HL-60/S4 treated with retinoic acid at 250 ng/mL for 4 days and 3 days (cell line): Measurements from ENCODE around the gene CFAP210.
"Not testable (repeated sequence)": the region's sequence is repeated elsewhere in the genome, so short reads cannot be mapped to it uniquely, and the experiment has no call there.

ENCODE experiments used
- in situ Hi-C: fragments of 300-500 bp; cut with MboI; formaldehyde crosslinking; loops from 2 replicates; pipeline ENCODE4 v1.7.0; 2022; ENCODE audit warnings: low sequenced_read_pairs

The CFAP210 gene

DNA sequence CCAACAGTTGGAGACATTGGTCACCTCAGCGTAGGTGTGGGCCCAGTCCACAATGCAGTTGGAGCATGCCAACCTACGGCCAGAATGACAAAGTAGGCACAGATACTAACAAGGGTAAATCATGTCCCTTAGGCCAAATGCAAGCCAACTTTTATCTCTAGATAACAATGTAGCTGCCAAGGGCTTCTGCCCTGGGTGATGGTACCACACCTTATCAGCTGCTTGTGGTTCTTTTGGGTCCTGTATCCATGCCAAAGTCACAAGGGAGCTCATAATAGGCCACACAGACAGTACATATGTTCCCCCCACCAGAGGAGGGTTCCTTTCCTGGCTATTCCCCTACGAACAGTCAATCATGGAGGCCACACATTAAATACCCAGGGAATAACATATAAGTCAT, 19.1 kb upstream of the CFAP210 start:
- in situ Hi-C loops: no loop called here

DNA sequence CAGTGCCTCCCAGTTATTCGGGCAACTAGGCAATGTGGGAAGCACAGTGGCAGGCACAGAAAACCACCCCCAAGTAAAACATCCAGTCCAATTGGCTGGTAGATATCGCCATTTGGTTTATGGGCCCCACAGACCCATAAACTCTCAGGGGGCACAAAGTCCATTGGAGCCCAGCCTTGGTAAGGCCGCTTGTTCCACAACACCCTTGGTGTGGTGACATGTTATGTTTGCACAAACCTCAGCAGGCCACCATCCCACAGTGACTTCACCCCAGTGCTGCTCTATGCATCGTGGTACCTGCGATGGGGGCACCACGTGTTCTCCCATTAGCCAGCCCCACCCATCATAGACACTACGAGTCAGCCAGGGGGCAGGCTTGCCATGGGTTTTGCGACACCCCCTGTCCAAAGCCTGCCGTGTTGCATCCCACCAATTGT, 18.6 kb upstream of the CFAP210 start:
- in situ Hi-C loops: no loop called here

DNA sequence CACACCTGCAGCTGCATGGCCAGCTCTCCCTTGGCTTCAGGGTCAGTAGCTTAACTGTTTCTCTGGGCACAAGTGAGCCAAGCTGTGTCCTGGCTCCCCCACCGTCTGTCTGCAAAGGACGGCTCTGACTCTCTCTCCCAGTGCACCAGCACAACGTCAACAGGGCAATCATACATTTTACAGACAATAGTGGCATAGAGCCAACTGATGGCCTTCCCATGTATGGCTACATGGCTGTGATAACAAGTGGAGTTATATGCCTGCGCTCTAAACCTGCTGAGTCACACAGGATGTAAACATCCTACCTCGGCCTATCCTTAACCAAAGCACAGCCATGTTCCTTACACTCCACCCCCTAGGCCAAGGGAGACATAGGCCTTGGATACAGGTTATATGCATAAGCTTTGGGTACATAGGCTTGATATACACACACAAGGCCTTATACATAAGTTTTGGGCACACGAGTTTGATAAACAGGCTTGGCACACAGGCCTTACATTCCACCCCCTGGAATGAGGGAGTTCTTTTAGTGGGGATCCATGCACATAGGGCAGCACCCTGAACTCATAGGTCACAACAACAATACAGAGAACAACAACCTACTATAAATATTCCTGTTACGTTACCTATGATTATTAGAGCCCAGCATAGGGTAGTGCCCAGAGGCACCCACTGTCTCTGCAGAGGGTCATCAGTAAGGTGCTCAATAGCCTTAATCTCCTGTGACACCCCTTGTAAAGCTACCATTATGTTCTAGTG, 17.7 kb upstream of the CFAP210 start:
- in situ Hi-C loops: no loop called here

DNA sequence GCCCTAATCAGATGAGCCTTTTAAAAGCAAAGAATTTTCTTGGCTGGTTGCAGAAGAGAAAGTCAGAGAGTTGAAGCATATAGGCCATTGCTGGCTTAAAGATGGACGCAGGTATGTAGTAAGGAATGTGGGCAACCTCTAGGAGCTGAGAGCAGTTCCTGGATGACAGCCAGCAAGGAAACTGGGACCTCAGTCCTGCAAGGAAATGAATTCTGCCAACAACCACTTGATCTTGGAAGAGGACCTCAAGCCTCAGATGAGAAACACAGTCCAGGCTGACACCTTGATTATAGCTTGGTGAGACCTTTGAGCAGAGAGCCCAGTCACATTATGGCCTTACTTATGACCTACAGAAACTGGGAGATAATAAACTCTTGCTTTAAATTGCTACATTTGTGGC, 15.8 kb upstream of the CFAP210 start:
- in situ Hi-C loops: no loop called here

- in situ Hi-C loops: no loop called here
These were observed 15.1 kb upstream of the CFAP210 start for GRCh38 chr2:169709331-169709730.

- in situ Hi-C loops: no loop called here
These were observed 13.4 kb upstream of the CFAP210 start for GRCh38 chr2:169707626-169708025.

DNA sequence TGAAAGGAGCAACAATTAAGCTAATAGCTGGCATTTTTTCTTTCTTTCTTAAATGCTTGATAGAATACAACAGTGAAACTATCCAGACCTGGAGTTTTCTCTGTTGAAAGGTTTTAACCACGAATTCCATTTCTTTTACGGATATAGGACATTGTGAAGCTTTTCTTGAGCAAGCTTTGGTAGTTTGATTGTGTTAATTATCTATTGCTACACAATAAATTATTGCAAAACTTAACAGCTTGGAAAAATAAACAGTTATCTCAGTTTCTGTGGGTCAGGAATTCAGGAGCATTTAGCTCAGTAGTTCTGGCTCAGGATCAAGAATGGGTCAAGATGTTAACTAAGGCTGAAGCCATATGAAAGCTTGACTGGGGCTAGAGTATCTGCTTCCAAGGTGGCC, 11.7 kb upstream of the CFAP210 start:
- in situ Hi-C loops: no loop called here

GRCh38 chr2:169704160-169704708, 10.0 kb upstream of the CFAP210 start:
- in situ Hi-C loops: no loop called here

DNA sequence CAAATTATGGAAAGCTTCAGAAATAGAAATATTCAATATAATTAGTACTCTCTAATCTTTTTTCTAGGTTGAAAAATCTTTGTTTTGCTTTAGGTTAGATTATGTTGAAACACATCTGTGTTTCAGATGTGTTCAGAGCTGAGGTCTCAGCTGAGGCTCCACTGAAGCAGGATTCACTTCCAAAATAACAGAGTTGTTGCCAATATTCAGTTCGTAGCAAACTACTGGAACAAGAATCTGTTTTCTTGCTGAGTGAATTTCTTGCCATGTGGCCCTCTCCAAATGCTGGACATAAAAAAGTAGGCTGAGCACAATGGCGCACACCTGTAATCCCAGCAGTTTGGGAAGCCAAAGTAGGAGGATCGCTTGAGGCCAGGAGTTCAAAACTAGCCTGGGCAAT, 8.8 kb upstream of the CFAP210 start:
- in situ Hi-C loops: no loop called here

DNA sequence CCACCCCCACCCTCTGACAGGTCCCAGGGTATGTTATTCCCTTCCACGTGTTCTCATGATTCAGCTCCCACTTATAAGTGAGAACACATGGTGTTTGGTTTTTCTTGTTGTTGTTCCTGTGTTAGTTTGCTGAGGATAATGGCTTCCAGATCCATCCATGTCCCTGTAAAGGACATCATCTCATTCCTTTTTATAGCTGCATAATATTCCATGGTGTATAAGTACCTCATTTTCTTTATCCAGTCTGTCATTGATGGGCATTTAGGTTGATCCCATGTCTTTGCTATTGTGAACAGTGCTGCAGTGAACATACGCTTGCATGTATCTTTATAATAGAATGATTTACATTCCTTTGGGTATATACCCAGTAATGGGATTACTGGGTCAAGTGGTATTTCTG, 5.0 kb upstream of the CFAP210 start:
- in situ Hi-C loops: not testable (repeated sequence)

DNA sequence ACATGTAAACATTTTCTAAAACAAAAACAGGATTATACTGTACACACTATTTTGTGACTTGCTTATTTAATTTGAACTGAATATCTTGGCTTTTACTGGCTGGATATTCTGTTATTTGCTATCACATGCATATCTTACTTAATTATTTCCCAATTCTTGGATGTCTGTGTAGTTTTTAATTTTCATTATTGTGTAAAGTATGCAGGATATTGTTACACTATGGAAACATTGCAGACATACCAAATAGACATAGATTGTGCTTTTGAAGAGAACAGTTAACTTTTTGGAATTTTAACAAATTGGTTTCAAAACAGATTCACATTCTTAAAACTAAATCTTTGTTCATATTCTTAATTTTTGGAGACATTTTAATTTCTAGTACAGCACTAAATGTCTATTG, 2.2 kb upstream of the CFAP210 start:
- in situ Hi-C loops: no loop called here

- in situ Hi-C loops: no loop called here
These were observed 672 bp upstream of the CFAP210 start for GRCh38 chr2:169694894-169695260.

GRCh38 chr2:169693360-169693759, 845 bp downstream of the CFAP210 start:
- in situ Hi-C loops: no loop called here

DNA sequence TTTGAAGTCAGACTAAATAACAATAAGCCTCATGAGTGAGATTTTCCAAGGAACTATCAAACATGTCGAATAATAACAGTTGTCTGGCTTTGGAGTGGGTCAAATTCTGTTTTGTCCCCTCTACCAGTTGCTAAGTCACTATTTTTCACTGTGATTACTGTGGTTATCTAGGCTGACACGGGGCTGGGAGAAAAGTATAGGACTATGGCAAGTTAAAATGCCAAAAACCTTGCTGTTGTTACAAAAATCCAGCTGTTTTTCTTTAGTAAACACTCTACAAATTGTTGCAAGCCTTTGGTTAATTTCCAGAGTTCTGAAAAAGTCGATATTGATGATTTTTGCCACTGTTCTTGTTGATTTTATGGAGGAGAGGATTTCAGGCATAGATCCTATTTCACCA, 1.5 kb downstream of the CFAP210 start:
- in situ Hi-C loops: no loop called here

GRCh38 chr2:169690958-169691357, 3.2 kb downstream of the CFAP210 start:
- in situ Hi-C loops: no loop called here

- in situ Hi-C loops: not testable (repeated sequence)
These were observed 6.3 kb downstream of the CFAP210 start for GRCh38 chr2:169687943-169688342.

GRCh38 chr2:169686825-169687224, 7.4 kb downstream of the CFAP210 start:
- in situ Hi-C loops: not testable (repeated sequence)

DNA sequence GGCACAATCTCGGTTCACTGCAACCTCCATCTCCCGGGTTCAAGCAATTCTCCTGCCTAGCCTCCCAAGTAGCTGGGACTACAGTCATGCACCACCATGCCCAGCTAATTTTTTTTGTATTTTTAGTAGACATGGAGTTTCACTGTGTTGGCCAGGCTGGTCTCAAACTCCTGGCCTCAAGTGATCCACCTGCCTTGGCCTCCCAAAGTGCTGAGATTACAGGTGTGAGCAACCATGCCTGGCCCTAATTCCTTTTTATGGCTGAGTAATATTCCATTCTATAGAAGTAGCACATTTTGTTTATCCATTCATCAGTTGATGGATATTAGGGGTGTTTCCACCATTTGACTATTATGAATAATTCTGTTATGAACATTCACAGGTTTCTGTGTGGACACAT, 9.5 kb downstream of the CFAP210 start:
- in situ Hi-C loops: not testable (repeated sequence)

GRCh38 chr2:169684135-169684565, 10.1 kb downstream of the CFAP210 start:
- in situ Hi-C loops: no loop called here

DNA sequence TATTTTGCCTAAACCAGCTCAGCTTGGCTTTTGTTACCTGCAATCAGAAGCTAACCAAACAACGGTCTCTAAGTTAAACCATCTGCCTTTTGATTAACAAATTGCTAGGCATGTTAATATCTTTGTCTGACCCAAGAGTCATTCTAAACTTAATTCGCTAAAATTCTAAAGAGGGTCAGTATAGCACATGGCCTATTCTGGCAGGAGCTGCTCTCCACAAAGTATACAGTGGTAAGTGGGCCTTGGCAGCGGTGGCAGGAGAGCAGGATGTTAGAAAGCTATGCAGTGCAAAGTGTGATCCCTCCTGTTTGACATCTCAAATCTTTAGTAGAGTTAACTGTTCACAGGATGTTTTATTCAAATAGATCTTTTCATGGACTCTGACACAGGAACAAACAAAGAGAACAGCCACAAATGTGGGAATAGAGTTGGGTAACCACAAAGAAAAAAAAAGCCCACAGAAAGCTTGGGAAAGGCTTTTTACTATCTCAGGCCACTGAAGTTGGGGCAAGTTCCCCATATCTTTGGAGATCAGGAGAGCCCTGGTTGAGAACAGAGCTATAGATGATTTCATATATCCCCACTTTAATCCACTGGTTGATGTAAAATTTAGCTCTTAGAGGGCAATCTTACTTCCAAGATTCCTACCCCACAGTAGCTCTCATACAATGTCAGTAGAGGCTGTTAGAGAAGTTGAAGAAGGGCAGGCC, 10.6 kb downstream of the CFAP210 start:
- in situ Hi-C loops: no loop called here

GRCh38 chr2:169683054-169683424, 11.2 kb downstream of the CFAP210 start:
- in situ Hi-C loops: no loop called here

- in situ Hi-C loops: no loop called here
These were observed 17.4 kb downstream of the CFAP210 start for GRCh38 chr2:169676850-169677249.
